Measurements from ENCODE around the gene ABHD5.

- no peak for TF ChIP-seq ZNF121 (CRISPR knock-in tag; IDR thresholded peaks at IDR 0.05)
- no peak for TF ChIP-seq FOXJ3 (CRISPR knock-in tag; IDR thresholded peaks at IDR 0.05; ENCODE audit: borderline replicate concordance)
Observed at GRCh38 chr3:43676441-43676840, 14.3 kb upstream of the ABHD5 start.
